Measurements from ENCODE around the gene FIGN. TPM values are rescaled to one million over a fixed set of nuclear protein-coding genes. Genes with fewer than 3 reads are reported as not detected.

Gene FIGN
- total RNA-seq, 1 donor from 2014 or later = 4.3 TPM

- no peaks in the 10 kb centered on the region for H3K4me1 ChIP-seq
- no peaks in the 10 kb centered on the region for H3K9me3 ChIP-seq
- intact Hi-C loops (cut with DNase I) = loop anchor here (2.0 to 10.0 kb wide), 5 partner anchors 34 to 388 kb away; no protein-coding TSS in a partner anchor
- peak overlapping the region; percentile 77 to 96 for H3K4me3 ChIP-seq
- TF ChIP-seq CTCF (IDR thresholded peaks at IDR 0.05) = no peak
- H3K27me3 ChIP-seq = no peaks in the 10 kb centered on the region
- DNase-seq (ENCODE audit: low spot score in 2 of 2) = no peak
- H3K27ac ChIP-seq = peak overlapping the region; percentile 96 to 99
- H3K36me3 ChIP-seq = no peaks in the 10 kb centered on the region
Observed at GRCh38 chr2:163737190-163737439, 1.3 kb upstream of the FIGN start.

GRCh38 chr2:163736433-163737189, 803 bp upstream of the FIGN start:
- intact Hi-C loops (cut with DNase I) = loop anchor here (2.0 to 10.0 kb wide), 5 partner anchors 34 to 388 kb away; no protein-coding TSS in a partner anchor

GRCh38 chr2:163734881-163735684, 725 bp downstream of the FIGN start:
- no peaks in the 10 kb centered on the region for H3K9me3 ChIP-seq
- TF ChIP-seq CTCF (IDR thresholded peaks at IDR 0.05) = no peak
- no peak for DNase-seq (ENCODE audit: low spot score in 2 of 2)
- H3K27me3 ChIP-seq = no peaks in the 10 kb centered on the region
- intact Hi-C loops (cut with DNase I) = loop anchor here (2.0 to 10.0 kb wide), 4 partner anchors 42 to 390 kb away; no protein-coding TSS in a partner anchor
- H3K4me1 ChIP-seq = peaks cover 0 to 2% of the 10 kb centered on the region in 2 donors
- H3K4me3 ChIP-seq = peak overlapping the region; percentile 77 to 96
- no peaks in the 10 kb centered on the region for H3K36me3 ChIP-seq
- peak overlapping the region; percentile 96 to 99 for H3K27ac ChIP-seq

More at GRCh38 chr2:163736433-163737189, 803 bp upstream of the FIGN start:
- H3K4me1 ChIP-seq = no peaks in the 10 kb centered on the region
- DNase-seq (ENCODE audit: low spot score in 2 of 2) = peak in 1 of 2 donors; percentile 71
- peak overlapping the region; percentile 96 to 99 for H3K27ac ChIP-seq
- no peaks in the 10 kb centered on the region for H3K36me3 ChIP-seq
- peak overlapping the region; percentile 77 to 96 for H3K4me3 ChIP-seq
- TF ChIP-seq CTCF (IDR thresholded peaks at IDR 0.05) = peak in 1 of 3 experiments; percentile 54
- no peaks in the 10 kb centered on the region for H3K9me3 ChIP-seq
- no peaks in the 10 kb centered on the region for H3K27me3 ChIP-seq

GRCh38 chr2:163734401-163734800, 1.4 kb downstream of the FIGN start:
- H3K27me3 ChIP-seq = no peaks in the 10 kb centered on the region
- intact Hi-C loops (cut with DNase I) = loop anchor here (2.0 to 10.0 kb wide), 3 partner anchors 42 to 390 kb away; no protein-coding TSS in a partner anchor
- peak overlapping the region; percentile 96 to 99 for H3K27ac ChIP-seq
- no peak for TF ChIP-seq CTCF (IDR thresholded peaks at IDR 0.05)
- H3K36me3 ChIP-seq = no peaks in the 10 kb centered on the region
- peaks cover 0 to 2% of the 10 kb centered on the region in 2 donors for H3K4me1 ChIP-seq
- DNase-seq (ENCODE audit: low spot score in 2 of 2) = no peak
- peak overlapping the region; percentile 77 to 96 for H3K4me3 ChIP-seq
- H3K9me3 ChIP-seq = no peaks in the 10 kb centered on the region

- intact Hi-C loops (cut with DNase I) = loop anchor here (2.0 to 10.0 kb wide), 3 partner anchors 41 to 391 kb away; no protein-coding TSS in a partner anchor
- peak overlapping the region; percentile 77 to 96 for H3K4me3 ChIP-seq
- DNase-seq (ENCODE audit: low spot score in 2 of 2) = no peak
- H3K9me3 ChIP-seq = no peaks in the 10 kb centered on the region
- no peaks in the 10 kb centered on the region for H3K36me3 ChIP-seq
- TF ChIP-seq CTCF (IDR thresholded peaks at IDR 0.05) = no peak
- H3K4me1 ChIP-seq = peaks cover 0 to 2% of the 10 kb centered on the region in 2 donors
- H3K27me3 ChIP-seq = no peaks in the 10 kb centered on the region
- H3K27ac ChIP-seq = peak overlapping the region; percentile 80 to 99
Observed at GRCh38 chr2:163733956-163734355, 1.9 kb downstream of the FIGN start.
